NCI-H774 (cell line): ENCODE results near the gene ZNF423.

ENCODE experiments used
- DNase-seq: peaks from one replicate; lab custom pipeline; 2025; lab: John Stamatoyannopoulos, UW

Gene ZNF423

DNA sequence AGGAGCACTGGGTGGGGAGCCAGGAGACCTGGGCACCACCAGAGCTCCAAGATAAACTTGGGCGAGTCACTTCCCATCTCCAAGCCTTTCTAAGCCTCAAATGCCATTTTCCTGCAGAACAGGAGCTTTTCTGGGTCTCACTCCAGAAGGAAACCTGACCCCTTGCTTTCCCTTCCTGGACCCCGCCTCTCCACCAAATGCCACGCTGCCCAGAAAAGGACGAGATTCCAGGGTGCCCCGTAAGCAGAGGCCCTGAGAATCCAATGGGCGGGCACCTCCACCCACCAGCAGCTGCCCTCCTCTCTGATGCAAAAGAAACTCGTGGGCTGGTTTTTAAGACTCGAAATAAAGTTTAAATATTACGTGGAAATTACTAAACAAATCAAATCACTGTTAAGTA is 31.3 kb downstream of the ZNF423 start:
- no peak for DNase-seq

DNA sequence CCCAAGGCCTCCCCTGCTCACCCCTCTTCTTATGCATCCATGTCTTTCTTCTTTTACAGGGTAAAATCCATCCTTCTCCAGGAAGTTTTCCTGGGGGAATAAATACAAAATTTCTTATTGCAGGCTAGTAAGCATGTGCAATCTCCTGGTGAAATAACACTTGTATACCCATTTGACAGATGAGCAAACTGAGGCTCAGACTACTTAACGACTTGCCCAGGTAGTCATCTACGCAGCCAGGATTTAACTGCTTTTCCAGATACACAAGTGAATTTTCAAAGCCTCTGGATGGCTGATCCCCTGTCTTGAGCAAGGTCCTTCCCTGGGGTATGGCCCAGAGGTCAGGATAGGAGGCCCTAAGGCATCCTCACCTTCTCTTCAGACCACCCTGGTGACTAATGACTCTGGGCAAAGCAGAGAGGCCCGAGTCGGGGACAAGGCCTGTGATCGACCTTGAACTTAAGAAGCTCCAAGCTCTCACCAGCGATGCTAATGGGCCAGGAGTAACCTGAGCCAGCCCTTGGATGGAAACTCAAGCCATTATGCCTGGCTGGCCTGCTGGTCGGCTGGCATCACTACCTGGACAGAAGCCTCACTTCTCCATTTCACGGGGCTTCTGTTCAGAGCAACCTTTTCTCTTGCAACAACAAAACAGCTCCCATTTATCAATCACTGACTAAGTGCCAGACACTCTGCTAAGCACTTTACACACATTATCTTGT is 33.1 kb downstream of the ZNF423 start:
- DNase-seq: no peak

DNA sequence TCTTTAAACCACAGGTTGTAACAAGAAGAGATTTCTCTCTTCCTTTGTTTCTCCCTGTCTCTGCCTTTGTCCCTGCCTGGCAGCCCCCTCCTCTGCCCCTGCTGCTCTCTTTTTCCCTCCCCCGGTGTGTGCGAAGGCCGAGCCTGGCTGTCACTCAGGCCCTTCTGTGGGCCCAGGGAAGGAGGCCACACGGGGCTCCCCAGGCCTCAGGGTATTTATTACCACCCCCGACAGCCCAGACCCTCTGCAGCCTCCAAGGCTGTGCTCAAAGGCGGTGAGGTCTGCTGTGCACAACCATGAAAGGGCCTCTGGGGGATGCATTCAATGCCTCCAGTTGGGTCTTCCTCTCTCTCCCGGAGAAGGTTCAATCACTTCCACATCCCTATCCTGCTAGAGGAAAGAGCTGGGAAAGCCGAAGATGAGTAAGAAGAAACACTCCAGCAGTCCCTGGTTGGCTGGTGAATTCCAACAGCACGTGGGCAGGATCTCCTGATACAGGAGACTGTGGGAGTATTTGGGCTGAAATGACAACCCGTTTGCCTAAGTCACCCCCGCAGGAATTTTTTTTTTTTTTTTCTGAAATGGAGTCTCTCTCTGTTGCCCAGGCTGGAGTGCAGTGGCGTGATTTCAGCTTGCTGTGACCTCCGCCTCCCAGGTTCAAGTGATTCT is 34.2 kb downstream of the ZNF423 start:
- DNase-seq: no peak

DNA sequence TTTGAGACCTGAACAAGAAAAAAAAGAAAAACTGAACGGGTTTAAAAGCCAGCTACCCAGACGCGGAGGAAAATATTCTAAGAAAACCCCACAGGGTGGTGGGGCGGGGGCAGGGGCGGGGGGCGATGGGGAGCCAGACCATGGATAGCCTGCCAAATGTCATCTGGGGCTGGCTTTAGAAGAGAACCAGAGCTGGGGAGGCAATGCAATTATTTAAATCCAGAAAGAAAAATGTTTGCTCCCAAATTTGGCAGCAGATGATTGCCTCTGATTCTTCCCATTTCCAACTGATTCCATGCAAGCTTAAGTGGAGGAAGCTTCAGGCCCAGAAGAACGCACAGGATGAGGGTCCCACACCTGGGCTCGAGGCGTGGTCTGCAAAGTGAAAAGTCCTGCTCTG is 34.8 kb downstream of the ZNF423 start:
- no peak for DNase-seq

GRCh38 chr16:49817754-49818507 is 38.0 kb downstream of the ZNF423 start:
- DNase-seq: no peak

- no peak for DNase-seq
Observed at GRCh38 chr16:49816875-49817274, 39.0 kb downstream of the ZNF423 start.

- no peak for DNase-seq
Observed at GRCh38 chr16:49811644-49812334, 44.1 kb downstream of the ZNF423 start.

DNA sequence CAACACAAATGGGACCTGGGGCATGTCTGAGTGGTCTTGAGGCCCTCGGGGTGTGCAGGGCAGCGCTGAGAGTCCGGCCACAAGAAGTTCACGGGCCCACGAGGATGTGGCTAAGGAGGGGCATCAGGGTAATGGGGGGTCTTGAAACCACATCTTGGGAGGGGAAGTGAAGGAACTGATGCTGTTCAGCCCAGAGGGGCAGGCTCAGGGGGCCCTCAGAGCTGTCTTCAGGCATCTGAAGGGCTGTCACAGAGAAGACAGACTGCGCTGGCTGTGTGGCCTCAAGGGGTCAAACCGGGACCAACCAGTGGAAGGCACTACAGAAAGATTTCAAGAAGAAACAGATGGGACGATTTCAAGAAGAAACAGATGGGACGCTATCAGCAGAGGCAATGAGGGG is 45.1 kb downstream of the ZNF423 start:
- no peak for DNase-seq

DNA sequence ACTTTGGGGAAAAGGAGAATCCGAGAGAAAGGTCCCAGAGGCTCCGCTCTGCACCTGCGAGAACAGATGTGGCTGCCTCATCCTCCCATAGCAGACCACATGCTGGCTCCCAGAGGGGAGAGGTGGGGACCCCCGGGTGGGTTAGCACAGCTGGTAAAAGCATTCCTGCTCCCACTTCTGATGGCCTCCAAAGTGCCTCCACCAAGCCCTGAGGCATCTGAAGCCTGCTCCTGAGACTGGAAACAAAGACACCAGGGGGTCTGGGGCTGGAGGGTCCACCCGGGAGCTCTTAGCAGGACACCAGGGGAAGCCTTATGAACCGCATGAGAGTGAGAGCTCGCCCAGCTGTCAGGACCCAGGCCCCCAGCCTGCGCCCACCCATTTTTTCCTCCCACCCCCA is 46.4 kb downstream of the ZNF423 start:
- DNase-seq: no peak

DNA sequence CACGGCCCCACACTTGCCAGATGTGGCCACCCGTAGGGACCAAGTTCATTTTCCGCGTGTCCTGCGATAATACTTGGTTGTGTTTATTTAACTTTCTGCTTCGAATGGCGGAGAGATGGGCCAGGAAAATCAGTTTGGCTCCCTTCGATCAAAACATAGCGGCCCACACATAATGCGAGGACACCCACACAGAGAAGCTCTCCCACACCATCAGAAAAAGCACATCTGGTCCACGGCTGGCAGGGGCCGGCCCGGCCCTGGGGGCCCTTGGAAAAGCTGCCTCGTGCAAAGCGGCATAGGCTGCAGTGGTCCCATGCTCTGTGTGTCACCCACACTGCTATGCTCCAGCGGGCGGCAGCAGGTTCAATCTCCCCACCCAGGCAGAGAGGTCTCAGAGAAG is 46.9 kb downstream of the ZNF423 start:
- DNase-seq: no peak

DNA sequence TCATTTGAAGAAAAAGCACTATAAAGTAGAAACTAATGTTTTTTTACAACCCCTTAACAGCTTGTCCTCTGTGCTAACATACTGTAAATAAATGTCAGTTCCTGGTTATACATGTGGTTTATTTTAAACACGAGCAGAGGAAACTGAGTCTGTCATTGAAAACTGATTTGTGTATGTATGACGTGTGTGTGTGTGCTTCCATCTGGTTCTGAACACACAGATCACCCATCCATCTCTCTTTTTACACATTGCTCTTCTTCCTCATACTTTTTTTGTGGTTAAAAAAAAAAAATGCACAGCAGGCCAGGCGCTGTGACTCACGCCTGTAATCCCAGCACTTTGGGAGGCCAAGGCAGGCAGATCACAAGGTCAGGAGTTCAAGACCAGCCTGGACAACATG is 49.5 kb downstream of the ZNF423 start:
- no peak for DNase-seq

DNA sequence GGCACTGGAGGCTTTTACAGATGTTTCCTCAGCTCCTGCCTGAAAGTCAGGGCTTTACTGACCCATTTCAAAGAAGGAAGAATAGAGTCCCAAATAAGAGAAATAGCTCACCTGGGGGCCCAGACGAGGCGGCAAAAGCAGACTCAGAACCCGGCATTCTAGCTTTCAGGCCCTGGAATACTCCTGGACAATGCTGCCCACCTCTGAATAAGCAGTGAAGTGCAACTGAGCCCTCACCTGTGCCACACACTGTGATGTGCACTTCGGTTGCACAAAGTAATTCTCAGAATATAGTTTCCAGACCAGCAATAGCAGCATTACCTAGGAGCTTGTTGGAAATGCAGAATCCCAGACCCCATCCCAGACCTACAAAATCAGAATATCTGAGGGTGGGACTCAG is 54.6 kb downstream of the ZNF423 start:
- DNase-seq: no peak

GRCh38 chr16:49800876-49801275 is 55.0 kb downstream of the ZNF423 start:
- DNase-seq: no peak

DNA sequence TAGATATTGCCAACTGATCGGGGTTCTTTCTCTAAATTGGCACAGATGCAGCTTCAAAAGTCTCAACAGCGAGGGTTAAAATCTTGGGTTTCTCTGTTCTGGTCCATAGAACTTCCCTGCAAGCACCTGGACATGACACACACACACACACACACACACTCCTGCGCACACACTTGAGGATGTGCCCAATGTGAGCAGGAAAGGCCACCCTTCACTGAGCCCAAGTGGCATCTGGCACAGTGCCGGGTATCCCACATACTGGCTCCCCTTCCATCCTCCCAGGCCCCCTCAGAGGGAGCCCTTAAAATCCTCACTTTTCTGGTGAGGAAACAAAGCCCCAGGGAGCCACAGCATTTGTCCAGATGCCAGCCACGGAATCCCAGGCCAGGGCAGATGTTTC is 55.5 kb downstream of the ZNF423 start:
- DNase-seq: no peak

- no peak for DNase-seq
Observed at GRCh38 chr16:49799172-49799571, 56.7 kb downstream of the ZNF423 start.

- DNase-seq: no peak
Observed at GRCh38 chr16:49795513-49795912, 60.4 kb downstream of the ZNF423 start.

GRCh38 chr16:49793244-49793643 is 62.7 kb downstream of the ZNF423 start:
- no peak for DNase-seq

DNA sequence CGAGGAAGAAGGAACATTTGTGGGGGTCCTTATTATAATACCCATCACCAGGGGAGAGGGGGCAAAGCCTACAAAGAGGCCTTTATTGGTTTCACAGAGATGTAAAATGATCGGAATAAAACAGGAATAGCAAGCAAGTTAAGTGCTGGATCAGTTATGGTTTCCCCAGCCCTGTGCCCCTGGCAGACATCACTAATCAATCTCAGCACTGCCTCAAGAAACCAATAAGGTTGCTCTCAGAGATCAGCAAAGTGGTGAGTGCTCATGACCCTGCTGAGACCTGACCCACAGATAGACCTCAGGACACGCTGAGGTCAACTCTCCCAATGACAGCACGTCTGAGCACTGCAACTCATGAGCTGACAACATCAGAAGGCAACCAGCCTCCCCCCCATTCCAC is 66.3 kb downstream of the ZNF423 start:
- no peak for DNase-seq

DNA sequence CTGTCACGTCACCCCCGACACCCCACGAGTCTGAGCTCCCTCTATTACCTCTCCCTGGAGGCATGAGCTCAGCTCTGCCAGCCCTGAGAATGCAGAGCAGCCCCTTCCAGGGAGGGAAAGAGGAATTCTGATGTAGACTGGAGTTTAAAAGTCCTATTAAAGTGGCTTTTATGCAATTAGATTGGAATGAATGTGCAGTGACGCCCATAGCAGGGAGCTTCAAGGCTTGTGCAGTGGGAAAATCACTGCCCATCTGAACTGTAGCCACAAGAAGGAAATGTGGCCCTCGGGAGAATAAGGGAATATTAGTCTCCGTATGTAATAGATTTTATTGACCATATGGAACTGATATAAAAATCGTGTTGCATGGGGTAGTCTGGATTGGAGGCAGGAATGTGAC is 66.9 kb downstream of the ZNF423 start:
- no peak for DNase-seq

GRCh38 chr16:49788572-49788971 is 67.3 kb downstream of the ZNF423 start:
- no peak for DNase-seq

- DNase-seq: no peak
Observed at GRCh38 chr16:49786926-49787557, 68.9 kb downstream of the ZNF423 start.

DNA sequence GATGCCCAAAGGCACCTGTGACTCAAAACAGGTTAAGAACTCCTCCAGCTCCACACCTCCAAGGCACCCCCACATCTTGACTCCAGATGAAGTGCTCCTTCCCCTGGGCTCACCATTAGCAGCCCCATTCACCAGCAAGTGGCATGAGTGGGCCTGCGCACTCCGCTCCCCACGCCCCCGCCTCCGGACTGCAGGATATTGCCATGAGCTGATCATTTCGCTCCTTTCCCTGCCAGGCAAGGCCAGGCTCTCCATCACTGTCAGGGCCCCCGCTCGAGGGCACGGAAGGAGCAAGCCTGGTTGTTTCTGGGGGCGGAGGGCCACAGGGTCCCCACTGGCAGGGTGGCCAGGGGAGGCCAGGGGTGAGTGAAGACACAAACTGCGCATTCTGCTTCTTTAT is 69.9 kb downstream of the ZNF423 start:
- DNase-seq: no peak
